GM11168 (cell line): ENCODE measurements around the gene BFSP1.

Experiments
- in situ Hi-C: fragments of 300-500 bp; cut with MboI; formaldehyde crosslinking; loops from one replicate; pipeline ENCODE4 v1.12.0; 2022; ENCODE audit warnings: low sequenced_read_pairs; ENCODE audit not compliant: unreplicated experiment

BFSP1 gene

GRCh38 chr20:17502105-17502504, 29.1 kb downstream of the BFSP1 start:
- in situ Hi-C loops = no loop called here

DNA sequence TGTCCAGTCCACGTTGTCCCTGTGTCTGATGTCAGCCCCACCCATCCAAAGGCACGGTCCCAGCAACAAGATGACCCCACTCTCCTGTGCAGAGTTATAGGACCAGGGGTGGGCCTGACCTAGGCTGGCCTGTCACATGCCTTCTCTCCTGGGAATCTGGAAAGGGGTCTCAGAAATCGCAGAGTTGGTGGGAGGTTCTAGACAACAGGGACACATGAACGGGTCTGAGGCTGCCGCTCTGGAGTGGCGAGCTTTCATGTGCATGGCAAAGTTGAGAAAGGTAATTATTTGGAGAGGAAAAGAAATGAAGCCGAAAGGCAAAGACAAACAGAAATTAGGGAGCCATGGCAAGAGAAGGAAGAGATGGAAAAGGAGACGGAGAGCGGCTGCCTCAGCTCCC, 29.5 kb downstream of the BFSP1 start:
- in situ Hi-C loops = no loop called here

- in situ Hi-C loops = no loop called here
Measured at GRCh38 chr20:17500826-17501225, 30.4 kb downstream of the BFSP1 start.

DNA sequence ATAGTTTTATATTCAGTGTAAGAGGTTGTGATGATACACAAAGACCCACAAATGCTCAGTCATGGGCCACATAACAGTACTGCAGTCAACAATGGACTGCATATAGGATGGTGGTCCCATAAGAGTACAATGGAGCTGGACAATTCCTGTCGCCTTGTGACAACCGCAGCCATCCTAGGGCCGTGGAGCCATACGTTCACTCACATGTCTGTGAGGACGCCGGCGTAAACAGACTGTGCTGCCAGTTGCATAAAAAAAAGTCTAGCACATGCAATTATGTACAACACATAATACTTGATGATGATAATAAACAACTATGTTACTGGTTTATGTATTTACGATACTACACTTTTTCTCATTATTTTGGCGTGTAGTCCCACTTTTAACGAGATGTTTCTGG, 30.9 kb downstream of the BFSP1 start:
- in situ Hi-C loops = no loop called here

DNA sequence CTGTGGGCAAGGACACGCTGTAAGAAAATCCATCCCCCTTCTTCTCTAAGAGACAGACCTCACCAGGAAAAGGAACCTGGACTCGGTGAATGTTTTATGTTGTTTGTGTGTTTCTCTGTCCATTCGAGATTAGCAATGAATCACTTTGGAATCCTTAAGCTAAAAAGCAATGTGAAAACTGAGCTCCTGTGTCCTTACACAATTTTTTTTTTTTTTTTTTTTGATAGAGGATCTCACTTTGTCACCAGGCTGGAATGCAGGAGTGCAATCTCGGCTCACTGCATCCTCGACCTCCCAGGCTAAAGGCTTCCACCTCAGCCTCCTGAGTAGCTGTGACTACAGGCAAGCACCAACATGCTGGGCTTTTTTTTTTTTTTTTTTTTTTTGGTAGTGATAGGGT, 32.1 kb downstream of the BFSP1 start:
- in situ Hi-C loops = no loop called here

- in situ Hi-C loops = no loop called here
Measured at GRCh38 chr20:17498641-17499040, 32.5 kb downstream of the BFSP1 start.

DNA sequence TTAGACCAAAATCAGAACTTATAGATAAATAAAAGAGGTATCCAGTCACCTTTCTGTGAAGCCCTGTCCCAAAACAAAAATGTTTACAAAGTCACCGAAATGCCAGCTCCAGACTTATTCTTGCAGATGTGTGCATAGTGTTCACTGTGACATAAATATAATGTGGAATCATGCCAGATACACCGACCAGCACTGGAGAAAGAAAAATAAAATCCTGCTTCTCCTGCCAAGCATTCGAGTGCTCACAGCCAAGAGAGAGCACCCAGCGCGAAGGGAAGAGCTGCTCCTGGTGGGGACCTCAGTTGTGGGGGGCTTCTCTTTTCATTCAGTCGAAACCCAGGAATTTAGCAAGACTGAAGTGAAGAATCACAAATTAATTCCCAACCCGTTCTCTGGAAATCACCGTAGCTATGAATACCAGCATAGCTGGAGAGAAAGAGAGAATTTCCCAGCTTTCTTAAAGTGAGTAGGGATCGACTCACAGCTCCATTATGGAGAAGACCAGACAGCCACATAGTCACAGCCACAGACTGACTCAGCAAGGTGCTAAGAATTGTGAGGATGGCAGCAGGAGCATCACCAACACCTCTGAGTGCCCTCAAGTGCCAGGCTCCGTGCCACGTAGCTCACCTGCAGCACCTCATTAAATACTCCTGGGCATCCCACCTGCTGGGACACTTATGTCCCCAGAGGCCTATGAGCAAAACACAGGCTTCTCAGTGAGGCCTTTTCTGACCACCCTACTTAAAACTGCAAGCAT, 33.2 kb downstream of the BFSP1 start:
- in situ Hi-C loops = no loop called here

DNA sequence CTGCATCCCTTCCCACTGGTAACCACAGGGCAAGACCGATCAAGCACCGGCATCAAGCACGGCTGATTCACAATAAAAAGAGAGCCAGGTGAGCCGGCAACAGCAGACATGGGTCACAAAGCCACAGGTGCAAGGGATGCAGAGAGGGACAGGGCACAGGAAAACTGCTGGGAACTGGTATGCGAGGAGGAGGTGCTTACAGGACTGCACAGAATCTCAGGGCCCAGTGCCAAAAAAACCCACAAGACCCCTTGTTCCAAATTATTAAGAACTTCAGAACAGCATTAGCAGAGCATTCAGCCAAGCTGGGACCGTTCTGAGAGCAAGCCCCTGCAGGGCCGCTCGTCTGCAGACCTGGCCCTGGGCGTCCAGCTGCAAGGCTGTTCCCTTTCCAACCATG, 35.4 kb downstream of the BFSP1 start:
- in situ Hi-C loops = no loop called here

DNA sequence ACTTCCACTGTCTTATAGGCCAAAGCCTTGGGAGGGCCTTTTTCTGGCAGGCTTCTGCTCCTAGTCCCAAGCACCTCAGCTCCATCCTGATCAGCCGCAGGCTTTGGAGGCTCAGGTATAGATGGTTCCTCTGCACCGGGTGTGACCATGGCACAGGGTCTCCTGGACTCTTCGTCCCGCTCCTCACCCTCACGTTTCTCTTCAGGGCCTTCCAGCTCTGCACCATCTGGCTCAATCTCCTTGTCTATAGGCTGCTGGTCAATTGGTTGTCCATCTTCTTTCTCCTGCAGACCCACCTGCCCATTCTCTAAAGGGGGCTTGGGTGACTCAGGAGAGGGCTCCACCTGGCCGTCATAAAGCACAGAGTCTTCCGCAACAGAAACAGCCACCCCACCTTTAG, 37.0 kb downstream of the BFSP1 start:
- in situ Hi-C loops = no loop called here

DNA sequence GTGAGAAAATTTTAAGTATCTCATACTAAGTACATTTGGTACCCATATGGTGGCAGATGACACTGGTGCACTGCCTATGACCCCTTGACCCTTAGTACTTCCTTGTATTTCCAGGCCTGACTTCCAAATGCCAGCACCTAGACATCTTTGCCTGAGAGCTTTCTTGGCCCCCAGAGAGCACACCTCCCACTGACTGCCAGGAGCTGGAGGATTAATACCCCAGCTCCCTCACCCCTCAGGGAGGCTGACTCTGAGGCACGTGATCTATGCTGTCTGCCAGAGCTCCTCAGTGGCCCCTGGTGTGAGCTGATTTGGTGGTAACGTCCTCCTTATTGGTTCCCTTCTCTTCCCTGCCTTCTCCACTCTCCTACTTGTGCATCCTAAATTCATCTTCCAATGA, 38.0 kb downstream of the BFSP1 start:
- in situ Hi-C loops = no loop called here

DNA sequence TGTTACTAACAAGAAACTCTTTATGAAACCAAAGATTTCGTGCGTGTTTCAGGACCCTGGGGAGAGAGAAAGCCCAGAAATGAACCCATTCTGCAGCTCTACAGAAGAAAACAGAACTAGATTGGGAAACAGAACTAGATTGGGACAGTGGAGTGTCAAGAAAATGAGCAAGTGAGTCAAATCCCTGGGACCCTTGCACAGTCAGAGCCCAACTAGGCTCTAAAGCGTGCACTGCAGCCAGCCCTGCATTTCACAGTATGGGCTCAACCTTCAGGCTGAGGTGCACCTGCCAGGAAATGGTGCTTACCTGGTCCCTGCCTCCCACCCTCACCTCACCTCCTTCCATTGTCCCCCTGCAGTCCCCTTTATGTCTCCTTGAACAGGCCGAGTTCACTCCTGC, 39.7 kb downstream of the BFSP1 start:
- in situ Hi-C loops = no loop called here

GRCh38 chr20:17491041-17491440, 40.1 kb downstream of the BFSP1 start:
- in situ Hi-C loops = no loop called here

DNA sequence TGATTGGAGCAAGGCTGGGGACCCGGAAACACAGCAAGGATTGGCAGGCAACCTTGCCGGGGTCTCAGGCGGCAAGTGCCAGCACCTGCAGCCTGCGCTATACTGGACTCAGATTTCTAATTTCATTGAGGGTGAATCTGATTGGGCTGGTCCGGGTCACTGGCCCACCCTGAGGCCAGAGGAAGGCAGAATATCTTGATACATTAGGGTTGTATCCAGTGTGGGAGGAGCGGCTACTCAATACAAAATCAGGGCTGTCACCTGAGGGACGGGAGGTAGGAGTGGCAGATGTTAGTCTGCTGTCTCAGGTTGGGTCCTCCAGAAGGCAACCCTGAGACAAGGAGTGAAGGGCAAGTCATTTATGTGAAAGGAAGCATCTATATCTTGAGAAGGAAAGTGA, 40.7 kb downstream of the BFSP1 start:
- in situ Hi-C loops = no loop called here

- in situ Hi-C loops = no loop called here
Measured at GRCh38 chr20:17488916-17489600, 42.1 kb downstream of the BFSP1 start.

DNA sequence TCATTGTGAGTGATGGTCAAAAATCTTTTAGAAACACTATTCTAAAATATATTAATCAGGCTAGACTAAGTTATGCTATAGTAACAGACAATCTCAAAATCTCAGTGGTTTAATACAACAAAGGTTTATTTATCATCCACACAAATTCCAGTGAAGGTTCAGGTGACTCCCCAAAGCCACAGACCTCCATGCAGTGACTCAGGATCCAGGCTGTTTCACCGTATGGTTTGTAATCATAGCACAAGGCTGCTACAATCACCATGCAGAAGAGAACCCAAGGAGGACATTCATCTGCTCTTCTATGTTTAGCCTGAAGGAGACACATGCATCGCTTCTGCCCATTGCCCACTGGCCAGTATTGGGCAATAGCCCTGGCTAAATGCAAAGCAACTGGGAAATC, 46.2 kb downstream of the BFSP1 start:
- in situ Hi-C loops = no loop called here

GRCh38 chr20:17482536-17482935, 48.6 kb downstream of the BFSP1 start:
- in situ Hi-C loops = no loop called here

GRCh38 chr20:17481661-17482060, 49.5 kb downstream of the BFSP1 start:
- in situ Hi-C loops = no loop called here

DNA sequence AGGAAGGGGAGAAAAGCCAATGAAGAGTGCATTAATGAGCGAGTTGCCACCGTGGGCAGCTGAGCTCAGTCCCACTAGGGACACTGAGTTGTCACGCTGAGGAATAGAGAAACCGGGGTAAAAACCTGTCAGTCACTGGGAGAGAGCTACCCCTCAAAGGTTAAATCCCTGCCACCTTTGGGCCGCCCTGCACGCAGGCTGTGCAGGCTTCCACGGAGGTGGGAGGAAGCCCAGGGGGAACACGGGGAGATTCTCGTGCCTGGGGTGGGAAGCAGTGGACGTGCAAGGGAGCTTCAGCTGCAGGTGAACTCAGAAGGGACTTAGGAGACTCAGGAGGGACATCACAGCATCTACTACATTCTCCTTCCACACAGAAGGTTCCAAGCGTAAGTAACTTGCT, 50.5 kb downstream of the BFSP1 start:
- in situ Hi-C loops = no loop called here

- in situ Hi-C loops = no loop called here
Measured at GRCh38 chr20:17479063-17479657, 52.0 kb downstream of the BFSP1 start.

GRCh38 chr20:17473659-17474058, 57.5 kb downstream of the BFSP1 start:
- in situ Hi-C loops = no loop called here

- in situ Hi-C loops = no loop called here
Measured at GRCh38 chr20:17471606-17472187, 59.5 kb downstream of the BFSP1 start.
